ENCODE data around the gene STUB1.

STUB1 gene

GRCh38 chr16:725463-726187, 45.4 kb downstream of the STUB1 start:
- DNase-seq (ENCODE audit: low read depth) = no peak

- DNase-seq (ENCODE audit: low read depth) = no peak
Observed at GRCh38 chr16:726188-726437, 45.9 kb downstream of the STUB1 start.

GRCh38 chr16:726438-727290, 46.5 kb downstream of the STUB1 start, which contains the start of the genes CCDC78 and HAGHL:
Gene CCDC78 (minus strand): TSS chr16:726443. CDS start chr16:726367, 76 bp downstream.
Gene HAGHL (plus strand): TSS chr16:727106. CDS start chr16:727510, 404 bp downstream.
- DNase-seq (ENCODE audit: low read depth) = no peak

DNA sequence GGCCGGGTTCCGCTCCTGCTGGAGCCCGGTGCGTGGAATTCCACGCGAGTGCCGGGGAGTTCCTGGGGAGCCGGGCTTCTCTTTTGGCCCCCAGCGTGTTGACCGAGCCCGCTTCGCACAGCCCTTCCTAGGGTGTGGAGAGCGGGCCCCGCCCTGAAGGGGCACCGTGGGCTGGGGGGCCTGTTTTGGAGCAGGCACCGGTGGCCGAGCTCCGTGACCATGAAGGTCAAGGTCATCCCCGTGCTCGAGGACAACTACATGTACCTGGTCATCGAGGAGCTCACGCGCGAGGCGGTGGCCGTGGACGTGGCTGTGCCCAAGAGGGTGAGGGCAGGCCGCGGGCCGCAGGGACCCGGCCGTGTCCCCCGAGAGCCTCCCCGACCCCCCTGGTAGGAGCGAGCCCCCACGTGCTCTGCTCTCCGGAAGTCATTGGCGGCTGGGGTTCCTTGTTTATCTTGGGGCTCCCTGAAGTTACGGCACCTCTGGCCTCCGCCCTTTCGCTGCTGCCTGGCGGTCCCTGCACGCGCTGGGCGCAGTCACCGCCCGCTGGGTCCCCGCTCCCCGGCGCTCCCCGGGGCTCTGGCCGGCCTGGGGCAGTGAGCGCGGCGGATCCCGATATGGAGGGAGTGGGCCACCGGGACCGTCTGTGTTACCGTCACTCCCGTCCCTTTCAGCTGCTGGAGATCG, 47.2 kb downstream of the STUB1 start:
- DNase-seq (ENCODE audit: low read depth) = no peak

- DNase-seq (ENCODE audit: low read depth) = no peak
Observed at GRCh38 chr16:728131-728889, 48.1 kb downstream of the STUB1 start.

DNA sequence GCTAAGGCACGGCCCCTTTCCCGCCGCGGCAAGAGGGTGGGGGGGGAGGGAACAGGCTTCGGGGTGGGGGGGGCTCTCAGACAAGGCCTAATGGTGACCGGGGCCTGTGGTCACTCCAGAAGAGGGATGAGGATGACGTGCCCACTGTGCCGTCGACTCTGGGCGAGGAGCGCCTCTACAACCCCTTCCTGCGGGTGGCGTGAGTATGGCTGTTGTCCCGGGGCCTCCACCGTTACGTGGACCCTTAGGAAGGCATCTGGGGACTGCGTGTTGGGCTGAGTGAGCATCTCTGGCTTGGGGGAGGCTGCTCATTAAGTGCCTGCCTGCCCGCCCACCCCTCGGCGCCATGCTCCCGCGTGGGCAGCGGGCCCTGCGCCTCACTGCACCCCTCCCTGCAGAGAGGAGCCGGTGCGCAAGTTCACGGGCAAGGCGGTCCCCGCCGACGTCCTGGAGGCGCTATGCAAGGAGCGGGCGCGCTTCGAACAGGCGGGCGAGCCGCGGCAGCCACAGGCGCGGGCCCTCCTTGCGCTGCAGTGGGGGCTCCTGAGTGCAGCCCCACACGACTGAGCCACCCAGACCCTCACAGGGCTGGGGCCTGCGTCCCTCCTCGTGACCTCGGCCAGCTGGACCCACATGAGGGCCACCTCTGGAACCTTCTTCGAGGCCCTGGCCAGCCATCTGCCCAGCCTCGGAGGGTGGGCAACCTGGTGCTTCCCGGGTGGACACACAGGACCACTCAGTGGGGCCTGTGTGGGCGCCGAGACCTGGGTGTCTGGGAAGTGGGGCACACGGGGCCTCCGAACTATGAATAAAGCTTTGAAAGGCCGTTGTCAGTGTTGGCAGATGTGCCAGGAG, 48.9 kb downstream of the STUB1 start:
- DNase-seq (ENCODE audit: low read depth) = no peak

- no peak for DNase-seq (ENCODE audit: low read depth)
Observed at GRCh38 chr16:729768-730665, 49.8 kb downstream of the STUB1 start.

DNA sequence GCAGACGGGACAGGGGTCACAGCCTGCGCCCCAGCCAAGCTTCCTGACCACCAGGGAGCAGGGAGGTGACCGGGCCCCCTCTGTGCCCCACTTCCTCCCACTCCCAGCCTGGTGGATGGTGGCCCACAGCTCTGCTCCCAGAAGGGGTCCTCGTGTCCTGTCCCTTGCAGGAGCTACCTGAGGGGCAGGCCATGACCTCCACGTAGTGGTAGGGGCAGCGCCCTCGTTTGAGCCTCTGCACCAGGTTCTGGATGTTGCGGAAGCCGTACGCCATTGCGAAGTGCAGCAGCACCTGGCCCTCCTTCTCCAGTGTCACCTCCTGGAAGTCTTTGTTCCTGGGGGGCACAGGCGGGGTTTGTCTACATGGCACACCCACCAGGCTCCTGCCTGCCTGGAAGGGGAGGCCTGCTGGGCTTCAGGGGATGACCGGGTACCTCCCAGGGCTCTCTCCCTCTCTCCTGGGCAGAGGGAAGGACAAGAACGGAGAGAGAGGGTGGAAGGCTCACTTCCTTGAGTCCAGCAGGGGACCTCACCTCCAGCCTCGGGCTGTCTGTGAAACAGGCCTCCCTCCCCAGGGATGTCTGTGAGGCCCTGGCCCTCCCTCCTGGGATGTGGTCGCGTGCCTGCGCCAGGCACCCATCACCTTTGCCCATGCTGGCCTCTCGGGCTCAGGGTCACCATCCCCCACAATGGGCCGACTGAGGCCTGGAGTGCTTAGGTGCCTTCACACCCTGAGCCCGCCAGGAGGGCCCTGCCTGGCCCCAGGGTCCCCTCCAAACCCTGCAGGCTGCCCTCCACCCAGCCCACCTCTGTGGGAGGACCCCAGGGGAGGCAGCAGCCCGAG, 50.7 kb downstream of the STUB1 start:
- DNase-seq (ENCODE audit: low read depth) = no peak

DNA sequence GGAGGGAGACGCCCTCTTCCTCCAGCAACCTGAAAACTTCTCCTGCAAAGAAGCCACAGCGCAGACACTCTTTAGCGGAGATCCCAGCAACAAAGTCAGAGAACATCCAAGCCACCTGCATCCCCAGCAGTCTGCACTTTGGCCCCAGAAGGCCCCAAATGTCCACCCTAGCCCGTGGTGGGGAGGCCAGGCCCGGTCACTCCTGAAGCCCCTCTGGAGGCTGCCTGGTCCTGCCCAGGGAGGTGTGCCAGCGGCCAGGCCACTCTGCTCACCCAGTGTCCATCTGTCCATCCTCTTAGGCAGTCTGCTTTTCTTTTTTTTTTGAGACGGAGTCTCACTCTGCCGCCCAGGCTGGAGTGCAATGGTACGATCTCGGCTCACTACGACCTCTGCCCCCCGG, 52.1 kb downstream of the STUB1 start:
- DNase-seq (ENCODE audit: low read depth) = no peak

All from stimulated activated CD8-positive, alpha-beta memory T cell treated with anti-CD3 and anti-CD28 coated beads, Interleukin-7, amount 100 ng/mL, for 24 hours (primary cell).